Stimulated activated naive B cell treated with anti-CD40 and anti-IgM and Interleukin-4, amounts not matched to agents 10 μg/mL and 1 μg/mL and 100 μg/mL, for 72 hours (primary cell): Measurements from ENCODE around the gene CAND1.

Source experiments
- ATAC-seq, 2 donors: fragments of 150-1000 bp; cut with Tn5 transposase; replicated peaks; 2 replicates each; pipeline ENCODE4 v1.10.0; 2021; ENCODE audit warnings: moderate library complexity in 1 of 2
- DNase-seq: peaks from one replicate; pipeline ENCODE4 v3.0.0; 2021
- H3K27ac Mint-ChIP-seq: one replicate; pipeline ENCODE4 v1.8.0; 2022; ENCODE audit warnings: mild to moderate bottlenecking, mixed read lengths
- H3K27me3 Mint-ChIP-seq, 2 donors: one replicate each; pipeline ENCODE4 v1.8.0; 2022; ENCODE audit warnings: mixed read lengths in 2 of 2
- H3K36me3 Mint-ChIP-seq, 2 donors: one replicate each; pipeline ENCODE4 v1.8.0; 2022; ENCODE audit warnings: mixed read lengths in 2 of 2, mild to moderate bottlenecking in 1 of 2
- H3K4me1 Mint-ChIP-seq, 2 donors: one replicate each; pipeline ENCODE4 v1.8.0; 2022; ENCODE audit warnings: mixed read lengths in 2 of 2, mild to moderate bottlenecking in 1 of 2
- H3K4me3 Mint-ChIP-seq, 2 donors: one replicate each; pipeline ENCODE4 v1.8.0; 2022; ENCODE audit warnings: mild to moderate bottlenecking in 2 of 2, mixed read lengths in 2 of 2, moderate library complexity in 1 of 2
- H3K9me3 Mint-ChIP-seq, 2 donors: one replicate each; pipeline ENCODE4 v1.8.0; 2022; ENCODE audit warnings: mixed read lengths in 2 of 2, mild to moderate bottlenecking in 1 of 2

Gene CAND1

DNA sequence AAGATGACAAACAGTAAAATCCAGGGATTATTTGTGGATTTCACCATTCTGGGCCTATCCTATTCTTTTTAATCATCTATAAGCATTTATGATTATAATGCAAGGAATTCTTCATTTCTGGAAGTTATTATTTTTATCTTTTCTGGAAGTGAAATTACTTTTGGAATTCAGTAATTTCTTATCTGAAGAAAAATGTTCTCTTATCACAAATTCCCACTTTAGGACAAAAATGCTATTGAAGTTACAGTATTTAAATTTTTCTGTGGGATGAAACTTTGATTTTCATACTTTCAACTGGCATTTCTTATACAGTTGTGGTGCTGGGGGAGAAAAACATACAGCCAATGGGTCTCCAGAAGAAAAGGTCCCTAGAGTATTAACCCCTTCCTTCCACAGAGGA is 96.0 kb downstream of the CAND1 start:
- ATAC-seq (no peak), DNase-seq (no peak)
- Mint-ChIP-seq H3K4me3 (no peak overlapping the region), H3K27me3 (no peaks in the 10 kb centered on the region), H3K4me1 (no peaks in the 10 kb centered on the region), H3K9me3 (peaks cover 0 to 3% of the 10 kb centered on the region in 2 donors), H3K27ac (no peak overlapping the region), H3K36me3 (no peaks in the 10 kb centered on the region)

DNA sequence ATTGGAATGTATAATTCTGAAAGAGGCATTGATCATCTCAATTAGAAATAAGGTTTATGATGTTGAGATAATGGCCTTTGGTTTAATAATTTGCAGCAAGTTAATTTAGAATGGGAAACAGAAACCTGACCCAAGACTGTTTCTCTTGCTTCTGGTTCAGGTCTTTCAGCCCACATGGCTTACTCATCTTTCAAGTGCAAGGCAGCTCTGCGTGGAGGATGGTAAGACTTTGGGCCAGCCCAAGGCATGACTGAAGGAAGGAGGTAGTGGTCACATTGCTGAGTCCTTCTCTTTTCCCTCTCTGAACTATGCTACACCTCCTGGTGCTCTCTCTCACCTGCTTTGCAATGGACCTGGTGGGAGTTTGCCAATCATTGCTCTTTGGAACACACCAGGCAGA is 98.7 kb downstream of the CAND1 start:
- Mint-ChIP-seq H3K36me3 (peaks cover 0 to 4% of the 10 kb centered on the region in 2 donors), H3K9me3 (peaks cover 2 to 4% of the 10 kb centered on the region in 2 donors), H3K4me1 (peaks cover 0 to 6% of the 10 kb centered on the region in 2 donors), H3K4me3 (no peak overlapping the region), H3K27ac (no peak overlapping the region), H3K27me3 (no peaks in the 10 kb centered on the region)
- DNase-seq (no peak), ATAC-seq (no peak)
